ENCODE results near the gene RPL13. TPM values are rescaled to one million over a fixed set of nuclear protein-coding genes. Genes with fewer than 3 reads are reported as not detected.

RPL13 gene
- polyA plus RNA-seq, 4 donors = 3,166 to 8,355 (median 5,738) TPM

- Histone ChIP-seq H3K4me3 (ENCODE audit: low read depth in 1 of 3, low read length in 3 of 3) (peak overlapping the region; percentile 55 to 89 (median 79)), H3K9me3 (ENCODE audit: control insufficient read depth in 2 of 2, insufficient read depth in 1 of 2, low read depth in 1 of 2, low read length in 1 of 2) (peaks cover 0 to 4% of the 10 kb centered on the region in 2 donors), H3K27ac (ENCODE audit: low read depth in 1 of 3, low read length in 2 of 3) (peak overlapping the region in 2 of 3 donors; percentile 91 to 99), H3K27me3 (ENCODE audit: control insufficient read depth in 3 of 3, insufficient read depth in 3 of 3, low read length in 3 of 3) (no peaks in the 10 kb centered on the region), H3K4me1 (ENCODE audit: control insufficient read depth in 3 of 3, insufficient read depth in 2 of 3, low read depth in 1 of 3, low read length in 2 of 3) (peaks cover 2 to 52% (median 6%) of the 10 kb centered on the region in 3 donors), H3K36me3 (ENCODE audit: control insufficient read depth in 3 of 3, insufficient read depth in 2 of 3, low read depth in 1 of 3, low read length in 3 of 3) (peaks cover 12 to 58% (median 14%) of the 10 kb centered on the region in 3 donors)
- FAIRE-seq (no peak), DNase-seq (peak; percentile 67 to 76)
- WGBS, 3 donors = 10 to 43% (median 20%) methylated on average over 23 of the region's 23 CpGs
Measured at GRCh38 chr16:89561884-89562599, 1.6 kb downstream of the RPL13 start.

DNA sequence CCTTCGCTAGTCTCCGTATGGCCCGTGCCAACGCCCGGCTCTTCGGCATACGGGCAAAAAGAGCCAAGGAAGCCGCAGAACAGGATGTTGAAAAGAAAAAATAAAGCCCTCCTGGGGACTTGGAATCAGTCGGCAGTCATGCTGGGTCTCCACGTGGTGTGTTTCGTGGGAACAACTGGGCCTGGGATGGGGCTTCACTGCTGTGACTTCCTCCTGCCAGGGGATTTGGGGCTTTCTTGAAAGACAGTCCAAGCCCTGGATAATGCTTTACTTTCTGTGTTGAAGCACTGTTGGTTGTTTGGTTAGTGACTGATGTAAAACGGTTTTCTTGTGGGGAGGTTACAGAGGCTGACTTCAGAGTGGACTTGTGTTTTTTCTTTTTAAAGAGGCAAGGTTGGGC lies 2.5 kb downstream of the RPL13 start:
- peaks cover 2 to 52% (median 6%) of the 10 kb centered on the region in 3 donors for H3K4me1 ChIP-seq (ENCODE audit: control insufficient read depth in 3 of 3, insufficient read depth in 2 of 3, low read depth in 1 of 3, low read length in 2 of 3)
- H3K9me3 ChIP-seq (ENCODE audit: control insufficient read depth in 2 of 2, insufficient read depth in 1 of 2, low read depth in 1 of 2, low read length in 1 of 2) = peaks cover 0 to 4% of the 10 kb centered on the region in 2 donors
- H3K27ac ChIP-seq (ENCODE audit: low read depth in 1 of 3, low read length in 2 of 3) = peak overlapping the region in 1 of 3 donors; percentile 38
- DNase-seq = no peak
- WGBS, 3 donors = 32 to 65% (median 58%) methylated on average over 8 to 12 of the region's 12 CpGs
- peaks cover 12 to 55% (median 14%) of the 10 kb centered on the region in 3 donors for H3K36me3 ChIP-seq (ENCODE audit: control insufficient read depth in 3 of 3, insufficient read depth in 2 of 3, low read depth in 1 of 3, low read length in 3 of 3)
- no peak for FAIRE-seq
- peaks cover 0 to 2% (median 0%) of the 10 kb centered on the region in 3 donors for H3K27me3 ChIP-seq (ENCODE audit: control insufficient read depth in 3 of 3, insufficient read depth in 3 of 3, low read length in 3 of 3)
- no peak overlapping the region for H3K4me3 ChIP-seq (ENCODE audit: low read depth in 1 of 3, low read length in 3 of 3)

DNA sequence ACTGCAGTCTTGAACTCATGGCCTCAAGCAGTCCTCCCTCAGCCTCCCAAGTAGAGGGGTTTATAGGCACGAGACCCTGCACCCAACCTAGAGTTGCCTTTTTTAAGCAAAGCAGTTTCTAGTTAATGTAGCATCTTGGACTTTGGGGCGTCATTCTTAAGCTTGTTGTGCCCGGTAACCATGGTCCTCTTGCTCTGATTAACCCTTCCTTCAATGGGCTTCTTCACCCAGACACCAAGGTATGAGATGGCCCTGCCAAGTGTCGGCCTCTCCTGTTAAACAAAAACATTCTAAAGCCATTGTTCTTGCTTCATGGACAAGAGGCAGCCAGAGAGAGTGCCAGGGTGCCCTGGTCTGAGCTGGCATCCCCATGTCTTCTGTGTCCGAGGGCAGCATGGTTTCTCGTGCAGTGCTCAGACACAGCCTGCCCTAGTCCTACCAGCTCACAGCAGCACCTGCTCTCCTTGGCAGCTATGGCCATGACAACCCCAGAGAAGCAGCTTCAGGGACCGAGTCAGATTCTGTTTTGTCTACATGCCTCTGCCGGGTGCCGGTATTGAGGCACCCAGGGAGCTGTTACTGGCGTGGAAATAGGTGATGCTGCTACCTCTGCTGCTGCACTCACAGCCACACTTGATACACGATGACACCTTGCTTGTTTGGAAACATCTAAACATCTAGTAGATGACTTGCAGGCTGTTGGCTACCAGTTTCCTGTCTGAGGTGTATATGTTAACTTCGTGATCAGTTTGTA lies 3.3 kb downstream of the RPL13 start:
- H3K4me1 ChIP-seq (ENCODE audit: control insufficient read depth in 3 of 3, insufficient read depth in 2 of 3, low read depth in 1 of 3, low read length in 2 of 3) = peaks cover 2 to 52% (median 6%) of the 10 kb centered on the region in 3 donors
- H3K27ac ChIP-seq (ENCODE audit: low read depth in 1 of 3, low read length in 2 of 3) = peak overlapping the region in 1 of 3 donors; percentile 38
- WGBS, 3 donors = 24 to 55% (median 36%) methylated on average over 12 of the region's 12 CpGs
- DNase-seq (no peak), FAIRE-seq (no peak)
- H3K36me3 ChIP-seq (ENCODE audit: control insufficient read depth in 3 of 3, insufficient read depth in 2 of 3, low read depth in 1 of 3, low read length in 3 of 3) = peaks cover 12 to 51% (median 14%) of the 10 kb centered on the region in 3 donors
- H3K27me3 ChIP-seq (ENCODE audit: control insufficient read depth in 3 of 3, insufficient read depth in 3 of 3, low read length in 3 of 3) = peaks cover 0 to 7% (median 0%) of the 10 kb centered on the region in 3 donors
- no peak overlapping the region for H3K4me3 ChIP-seq (ENCODE audit: low read depth in 1 of 3, low read length in 3 of 3)
- peaks cover 0 to 4% of the 10 kb centered on the region in 2 donors for H3K9me3 ChIP-seq (ENCODE audit: control insufficient read depth in 2 of 2, insufficient read depth in 1 of 2, low read depth in 1 of 2, low read length in 1 of 2)

GRCh38 chr16:89564476-89565255 lies 4.2 kb downstream of the RPL13 start:
- peaks cover 0 to 13% (median 0%) of the 10 kb centered on the region in 3 donors for H3K27me3 ChIP-seq (ENCODE audit: control insufficient read depth in 3 of 3, insufficient read depth in 3 of 3, low read length in 3 of 3)
- H3K27ac ChIP-seq (ENCODE audit: low read depth in 1 of 3, low read length in 2 of 3) = peak overlapping the region in 2 of 3 donors; percentile 67 to 77
- peaks cover 0 to 4% of the 10 kb centered on the region in 2 donors for H3K9me3 ChIP-seq (ENCODE audit: control insufficient read depth in 2 of 2, insufficient read depth in 1 of 2, low read depth in 1 of 2, low read length in 1 of 2)
- no peak for FAIRE-seq
- WGBS, 3 donors = 40 to 51% (median 43%) methylated on average over 22 of the region's 22 CpGs
- no peak overlapping the region for H3K4me3 ChIP-seq (ENCODE audit: low read depth in 1 of 3, low read length in 3 of 3)
- H3K36me3 ChIP-seq (ENCODE audit: control insufficient read depth in 3 of 3, insufficient read depth in 2 of 3, low read depth in 1 of 3, low read length in 3 of 3) = peaks cover 12 to 51% (median 14%) of the 10 kb centered on the region in 3 donors
- peak; percentile 38 to 59 for DNase-seq
- peaks cover 2 to 50% (median 6%) of the 10 kb centered on the region in 3 donors for H3K4me1 ChIP-seq (ENCODE audit: control insufficient read depth in 3 of 3, insufficient read depth in 2 of 3, low read depth in 1 of 3, low read length in 2 of 3)

- 11 to 26% (median 20%) methylated on average over 3 of the region's 3 CpGs for WGBS, 3 donors
- no peak for FAIRE-seq
- peak overlapping the region in 1 of 3 donors; percentile 26 for H3K4me3 ChIP-seq (ENCODE audit: low read depth in 1 of 3, low read length in 3 of 3)
Measured at GRCh38 chr16:89565256-89565505, 4.7 kb downstream of the RPL13 start.

GRCh38 chr16:89565506-89566372 lies 5.3 kb downstream of the RPL13 start:
- H3K4me1 ChIP-seq (ENCODE audit: control insufficient read depth in 3 of 3, insufficient read depth in 2 of 3, low read depth in 1 of 3, low read length in 2 of 3) = peaks cover 2 to 48% (median 6%) of the 10 kb centered on the region in 3 donors
- DNase-seq = peak; percentile 65 to 85
- H3K27me3 ChIP-seq (ENCODE audit: control insufficient read depth in 3 of 3, insufficient read depth in 3 of 3, low read length in 3 of 3) = peaks cover 0 to 19% (median 0%) of the 10 kb centered on the region in 3 donors
- H3K36me3 ChIP-seq (ENCODE audit: control insufficient read depth in 3 of 3, insufficient read depth in 2 of 3, low read depth in 1 of 3, low read length in 3 of 3) = peaks cover 12 to 51% (median 14%) of the 10 kb centered on the region in 3 donors
- H3K4me3 ChIP-seq (ENCODE audit: low read depth in 1 of 3, low read length in 3 of 3) = peak overlapping the region in 2 of 3 donors; percentile 9 to 26
- FAIRE-seq = no peak
- H3K27ac ChIP-seq (ENCODE audit: low read depth in 1 of 3, low read length in 2 of 3) = peak overlapping the region in 2 of 3 donors; percentile 67 to 77
- H3K9me3 ChIP-seq (ENCODE audit: control insufficient read depth in 2 of 2, insufficient read depth in 1 of 2, low read depth in 1 of 2, low read length in 1 of 2) = peaks cover 0 to 4% of the 10 kb centered on the region in 2 donors
- WGBS, 3 donors = 2 to 6% (median 4%) methylated on average over 45 to 46 of the region's 46 CpGs

More at GRCh38 chr16:89565256-89565505, 4.7 kb downstream of the RPL13 start:
- Histone ChIP-seq H3K27me3 (ENCODE audit: control insufficient read depth in 3 of 3, insufficient read depth in 3 of 3, low read length in 3 of 3) (peaks cover 0 to 17% (median 0%) of the 10 kb centered on the region in 3 donors), H3K36me3 (ENCODE audit: control insufficient read depth in 3 of 3, insufficient read depth in 2 of 3, low read depth in 1 of 3, low read length in 3 of 3) (peaks cover 12 to 51% (median 14%) of the 10 kb centered on the region in 3 donors), H3K9me3 (ENCODE audit: control insufficient read depth in 2 of 2, insufficient read depth in 1 of 2, low read depth in 1 of 2, low read length in 1 of 2) (peaks cover 0 to 4% of the 10 kb centered on the region in 2 donors), H3K4me1 (ENCODE audit: control insufficient read depth in 3 of 3, insufficient read depth in 2 of 3, low read depth in 1 of 3, low read length in 2 of 3) (peaks cover 2 to 48% (median 6%) of the 10 kb centered on the region in 3 donors), H3K27ac (ENCODE audit: low read depth in 1 of 3, low read length in 2 of 3) (peak overlapping the region in 2 of 3 donors; percentile 67 to 77)
- no peak for DNase-seq

- Histone ChIP-seq H3K4me1 (ENCODE audit: control insufficient read depth in 3 of 3, insufficient read depth in 2 of 3, low read depth in 1 of 3, low read length in 2 of 3) (peaks cover 0 to 46% (median 6%) of the 10 kb centered on the region in 3 donors), H3K36me3 (ENCODE audit: control insufficient read depth in 3 of 3, insufficient read depth in 2 of 3, low read depth in 1 of 3, low read length in 3 of 3) (peaks cover 9 to 32% (median 10%) of the 10 kb centered on the region in 3 donors), H3K4me3 (ENCODE audit: low read depth in 1 of 3, low read length in 3 of 3) (no peak overlapping the region), H3K27me3 (ENCODE audit: control insufficient read depth in 3 of 3, insufficient read depth in 3 of 3, low read length in 3 of 3) (peaks cover 0 to 20% (median 0%) of the 10 kb centered on the region in 3 donors), H3K9me3 (ENCODE audit: control insufficient read depth in 2 of 2, insufficient read depth in 1 of 2, low read depth in 1 of 2, low read length in 1 of 2) (peaks cover 0 to 1% of the 10 kb centered on the region in 2 donors), H3K27ac (ENCODE audit: low read depth in 1 of 3, low read length in 2 of 3) (no peak overlapping the region)
- DNase-seq (no peak), FAIRE-seq (no peak)
- WGBS, 3 donors = 75 to 84% (median 77%) methylated on average over 27 to 30 of the region's 30 CpGs
Measured at GRCh38 chr16:89567656-89568594, 7.4 kb downstream of the RPL13 start.

Measured in small intestine (tissue), 7 donors.